Measurements from ENCODE around the gene LPAR3.

DNA sequence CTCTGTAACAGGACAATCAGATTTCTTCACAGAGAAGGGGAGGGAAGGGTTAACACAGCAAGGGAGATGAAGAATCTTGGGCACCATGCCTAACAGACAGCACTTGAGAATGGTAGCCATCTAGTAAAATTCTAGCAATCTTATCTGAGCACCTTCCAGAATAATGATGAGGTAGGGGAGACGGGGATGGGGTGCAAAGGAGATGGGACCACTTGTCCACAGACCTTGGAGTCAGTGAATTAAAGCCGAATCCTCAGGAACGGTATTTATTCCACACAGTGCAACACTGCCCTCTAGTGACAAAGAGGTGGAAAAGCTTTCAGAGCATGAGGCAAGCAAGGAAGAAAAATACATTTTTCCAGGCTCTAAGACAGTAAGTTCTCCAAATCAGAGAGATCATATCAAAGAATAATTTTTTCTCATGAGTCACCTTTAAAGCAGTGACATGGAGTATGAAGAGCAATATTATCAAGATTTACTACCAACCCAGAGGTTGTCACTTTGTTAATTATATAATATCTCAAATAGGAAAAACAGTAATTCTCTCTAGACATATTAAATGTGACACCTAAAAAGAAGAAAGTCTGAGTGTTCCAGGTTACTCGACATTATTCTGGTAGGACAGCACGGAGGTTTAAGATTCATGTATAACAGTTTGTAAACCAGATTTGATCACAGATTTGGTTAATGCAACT lies 43.3 kb upstream of the LPAR3 start:
- TF ChIP-seq, protein P1, sequence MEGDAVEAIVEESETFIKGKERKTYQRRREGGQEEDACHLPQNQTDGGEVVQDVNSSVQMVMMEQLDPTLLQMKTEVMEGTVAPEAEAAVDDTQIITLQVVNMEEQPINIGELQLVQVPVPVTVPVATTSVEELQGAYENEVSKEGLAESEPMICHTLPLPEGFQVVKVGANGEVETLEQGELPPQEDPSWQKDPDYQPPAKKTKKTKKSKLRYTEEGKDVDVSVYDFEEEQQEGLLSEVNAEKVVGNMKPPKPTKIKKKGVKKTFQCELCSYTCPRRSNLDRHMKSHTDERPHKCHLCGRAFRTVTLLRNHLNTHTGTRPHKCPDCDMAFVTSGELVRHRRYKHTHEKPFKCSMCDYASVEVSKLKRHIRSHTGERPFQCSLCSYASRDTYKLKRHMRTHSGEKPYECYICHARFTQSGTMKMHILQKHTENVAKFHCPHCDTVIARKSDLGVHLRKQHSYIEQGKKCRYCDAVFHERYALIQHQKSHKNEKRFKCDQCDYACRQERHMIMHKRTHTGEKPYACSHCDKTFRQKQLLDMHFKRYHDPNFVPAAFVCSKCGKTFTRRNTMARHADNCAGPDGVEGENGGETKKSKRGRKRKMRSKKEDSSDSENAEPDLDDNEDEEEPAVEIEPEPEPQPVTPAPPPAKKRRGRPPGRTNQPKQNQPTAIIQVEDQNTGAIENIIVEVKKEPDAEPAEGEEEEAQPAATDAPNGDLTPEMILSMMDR (conservative IDR thresholded peaks at IDR 0.05; ENCODE audit: low read depth in 2 of 2): peak; percentile 94 to 98
- TF ChIP-seq POLR2AphosphoS5 (IDR thresholded peaks at IDR 0.05; ENCODE audit: low read depth): no peak
- TF ChIP-seq, protein P2, sequence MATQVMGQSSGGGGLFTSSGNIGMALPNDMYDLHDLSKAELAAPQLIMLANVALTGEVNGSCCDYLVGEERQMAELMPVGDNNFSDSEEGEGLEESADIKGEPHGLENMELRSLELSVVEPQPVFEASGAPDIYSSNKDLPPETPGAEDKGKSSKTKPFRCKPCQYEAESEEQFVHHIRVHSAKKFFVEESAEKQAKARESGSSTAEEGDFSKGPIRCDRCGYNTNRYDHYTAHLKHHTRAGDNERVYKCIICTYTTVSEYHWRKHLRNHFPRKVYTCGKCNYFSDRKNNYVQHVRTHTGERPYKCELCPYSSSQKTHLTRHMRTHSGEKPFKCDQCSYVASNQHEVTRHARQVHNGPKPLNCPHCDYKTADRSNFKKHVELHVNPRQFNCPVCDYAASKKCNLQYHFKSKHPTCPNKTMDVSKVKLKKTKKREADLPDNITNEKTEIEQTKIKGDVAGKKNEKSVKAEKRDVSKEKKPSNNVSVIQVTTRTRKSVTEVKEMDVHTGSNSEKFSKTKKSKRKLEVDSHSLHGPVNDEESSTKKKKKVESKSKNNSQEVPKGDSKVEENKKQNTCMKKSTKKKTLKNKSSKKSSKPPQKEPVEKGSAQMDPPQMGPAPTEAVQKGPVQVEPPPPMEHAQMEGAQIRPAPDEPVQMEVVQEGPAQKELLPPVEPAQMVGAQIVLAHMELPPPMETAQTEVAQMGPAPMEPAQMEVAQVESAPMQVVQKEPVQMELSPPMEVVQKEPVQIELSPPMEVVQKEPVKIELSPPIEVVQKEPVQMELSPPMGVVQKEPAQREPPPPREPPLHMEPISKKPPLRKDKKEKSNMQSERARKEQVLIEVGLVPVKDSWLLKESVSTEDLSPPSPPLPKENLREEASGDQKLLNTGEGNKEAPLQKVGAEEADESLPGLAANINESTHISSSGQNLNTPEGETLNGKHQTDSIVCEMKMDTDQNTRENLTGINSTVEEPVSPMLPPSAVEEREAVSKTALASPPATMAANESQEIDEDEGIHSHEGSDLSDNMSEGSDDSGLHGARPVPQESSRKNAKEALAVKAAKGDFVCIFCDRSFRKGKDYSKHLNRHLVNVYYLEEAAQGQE (IDR thresholded peaks at IDR 0.05; ENCODE audit: unreplicated experiment): no peak
- TF ChIP-seq JUNB (IDR thresholded peaks at IDR 0.05; ENCODE audit: unreplicated experiment): no peak
- TF ChIP-seq EZH2 (IDR thresholded peaks at IDR 0.05; ENCODE audit: low read depth, unreplicated experiment): no peak
- TF ChIP-seq STAT1 (IDR thresholded peaks at IDR 0.05; ENCODE audit: unreplicated experiment): no peak
- no peak for TF ChIP-seq CREB1 (CRISPR knock-in tag; IDR thresholded peaks at IDR 0.05; ENCODE audit: low read depth)
- no peak for TF ChIP-seq EZH2phosphoT487 (IDR thresholded peaks at IDR 0.05; ENCODE audit: unreplicated experiment)

Measured in GM23338 (cell line).